Caco-2 (cell line): ENCODE results near the gene LIMK2. TPM values are rescaled to one million over a fixed set of nuclear protein-coding genes. Genes with fewer than 3 reads are reported as not detected.
"Not testable (repeated sequence)": the region's sequence is repeated elsewhere in the genome, so short reads cannot be mapped to it uniquely, and the experiment has no call there.

ENCODE experiments used
- BruUV-seq: library from RNA; stranded (reverse); fragments of 400-500 nt; replicated peaks from 2 replicates; lab custom pipeline; 2021; lab: Mats Ljungman, UMichigan
- CTCF ChIA-PET: fragments of 300-600 bp; sonication (Branson Sonifier 250); formaldehyde crosslinking; loops from one replicate; lab custom pipeline; 2022; ENCODE audit warnings: antibody characterized with exemption; lab: Charles Lee
- POLR2A ChIA-PET: fragments of 300-600 bp; sonication (Branson Sonifier 250); formaldehyde crosslinking; loops from one replicate; lab custom pipeline; 2022; ENCODE audit warnings: antibody characterized with exemption; lab: Charles Lee
- DNase-seq, 2 experiments: peaks; one replicate each; pipeline versions ENCODE4 v3.0.0 to v3.0.0-alpha.2; 2020 to 2022
- H3K27me3 ChIP-seq: replicated peaks from 2 replicates; pipeline ENCODE4 v1.6.0; 2011; ENCODE audit warnings: low read length; ENCODE audit not compliant: control insufficient read depth, insufficient read depth
- H3K36me3 ChIP-seq: 2 replicates; pipeline ENCODE4 v1.5.1; 2011; ENCODE audit warnings: low read length; ENCODE audit not compliant: control insufficient read depth, insufficient read depth
- H3K4me1 ChIP-seq: fragments of 250-450 bp; sonication (Bioruptor Pico); 2 replicates; pipeline ENCODE4 v1.5.1; 2020; ENCODE audit warnings: mild to moderate bottlenecking
- H3K4me3 ChIP-seq: 2 replicates; pipeline ENCODE4 v1.5.1; 2011; ENCODE audit warnings: low read depth, mild to moderate bottlenecking, control low read depth, low read length
- H3K9me3 ChIP-seq: fragments of 250-450 bp; sonication (Bioruptor Pico); 2 replicates; pipeline ENCODE4 v1.5.1; 2020; ENCODE audit warnings: mild to moderate bottlenecking, moderate library complexity
- H3K27ac Mint-ChIP-seq: one replicate; pipeline ENCODE4 v1.8.0; 2022; ENCODE audit warnings: mixed read lengths; ENCODE audit not compliant: unreplicated experiment
- H3K27me3 Mint-ChIP-seq: one replicate; pipeline ENCODE4 v1.8.0; 2022; ENCODE audit warnings: mixed read lengths; ENCODE audit not compliant: insufficient read depth, unreplicated experiment
- H3K36me3 Mint-ChIP-seq: one replicate; pipeline ENCODE4 v1.8.0; 2022; ENCODE audit warnings: mild to moderate bottlenecking, mixed read lengths; ENCODE audit not compliant: insufficient read depth, unreplicated experiment
- H3K4me1 Mint-ChIP-seq: one replicate; pipeline ENCODE4 v1.8.0; 2022; ENCODE audit warnings: low read depth, mixed read lengths; ENCODE audit not compliant: unreplicated experiment
- H3K4me3 Mint-ChIP-seq: one replicate; pipeline ENCODE4 v1.8.0; 2022; ENCODE audit warnings: mild to moderate bottlenecking, moderate library complexity, mixed read lengths; ENCODE audit not compliant: unreplicated experiment
- H3K9me3 Mint-ChIP-seq: one replicate; pipeline ENCODE4 v1.8.0; 2022; ENCODE audit warnings: mixed read lengths; ENCODE audit not compliant: unreplicated experiment
- intact Hi-C: fragments of 100-400 bp; cut with micrococcal nuclease; formaldehyde crosslinking; loops from one replicate; pipeline ENCODE4 v1.10.0; 2022; ENCODE audit not compliant: unreplicated experiment
- total RNA-seq: library from RNA; stranded (reverse); gene quantifications from 2 replicates; pipeline ENCODE4 v1.2.3, GENCODE V29; 2022
- TF ChIP-seq, protein P1 (sequence below), 2 experiments: fragments of 200-600 bp in 1 of 2; IDR thresholded peaks; 1 replicate in 1 of 2; 2 replicates in 1 of 2; pipeline versions ENCODE4 v1.5.1 to v1.8.0; 2011 to 2022; ENCODE audit warnings: antibody characterized with exemption in 1 of 2, control low read depth in 1 of 2, inconsistent platforms in 1 of 2, low read depth in 1 of 2, low read length in 1 of 2, mild to moderate bottlenecking in 1 of 2, moderate library complexity in 1 of 2; ENCODE audit not compliant: insufficient read depth in 1 of 2, severe bottlenecking in 1 of 2, unreplicated experiment in 1 of 2

Gene LIMK2
- total RNA-seq, 1 experiment from 2014 or later: 36.3 TPM

DNA sequence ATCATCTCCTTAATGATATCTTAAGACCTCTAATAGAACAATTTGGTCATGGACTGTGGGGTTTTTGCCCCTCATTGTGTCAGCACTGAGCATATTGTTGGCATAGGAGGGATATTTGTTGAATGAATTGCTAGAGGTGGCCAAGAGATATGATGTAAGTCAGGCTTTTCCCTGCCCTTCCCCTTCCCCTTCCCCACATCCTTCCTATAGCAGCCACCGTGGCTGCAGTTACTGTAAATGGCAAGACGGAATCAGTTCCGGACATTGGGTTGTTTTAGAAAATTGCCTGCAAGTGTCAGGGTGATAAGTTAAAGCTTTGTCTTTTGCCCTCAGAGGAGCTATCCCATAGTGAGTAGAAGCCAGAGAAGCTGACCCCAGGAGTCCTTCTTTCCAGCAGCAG, 23.0 kb downstream of the LIMK2 start:
- no peaks in the 10 kb centered on the region for H3K27me3 Mint-ChIP-seq
- H3K4me1 Mint-ChIP-seq: peaks cover 20% of the 10 kb centered on the region
- Histone ChIP-seq H3K27me3 (no peaks in the 10 kb centered on the region), H3K36me3 (no peaks in the 10 kb centered on the region; the same call in 1 of the 2 replicates), H3K9me3 (no peaks in the 10 kb centered on the region), H3K4me3 (no peak overlapping the region), H3K4me1 (peaks cover 35% of the 10 kb centered on the region)
- H3K36me3 Mint-ChIP-seq: peaks cover 12% of the 10 kb centered on the region
- ChIA-PET CTCF (interaction anchor here (1.1 kb wide), 1 partner anchor 38 kb away, joined by 4 read pairs; no protein-coding TSS in a partner anchor), POLR2A (no interaction called here)
- DNase-seq: no peak
- TF ChIP-seq, protein P1, sequence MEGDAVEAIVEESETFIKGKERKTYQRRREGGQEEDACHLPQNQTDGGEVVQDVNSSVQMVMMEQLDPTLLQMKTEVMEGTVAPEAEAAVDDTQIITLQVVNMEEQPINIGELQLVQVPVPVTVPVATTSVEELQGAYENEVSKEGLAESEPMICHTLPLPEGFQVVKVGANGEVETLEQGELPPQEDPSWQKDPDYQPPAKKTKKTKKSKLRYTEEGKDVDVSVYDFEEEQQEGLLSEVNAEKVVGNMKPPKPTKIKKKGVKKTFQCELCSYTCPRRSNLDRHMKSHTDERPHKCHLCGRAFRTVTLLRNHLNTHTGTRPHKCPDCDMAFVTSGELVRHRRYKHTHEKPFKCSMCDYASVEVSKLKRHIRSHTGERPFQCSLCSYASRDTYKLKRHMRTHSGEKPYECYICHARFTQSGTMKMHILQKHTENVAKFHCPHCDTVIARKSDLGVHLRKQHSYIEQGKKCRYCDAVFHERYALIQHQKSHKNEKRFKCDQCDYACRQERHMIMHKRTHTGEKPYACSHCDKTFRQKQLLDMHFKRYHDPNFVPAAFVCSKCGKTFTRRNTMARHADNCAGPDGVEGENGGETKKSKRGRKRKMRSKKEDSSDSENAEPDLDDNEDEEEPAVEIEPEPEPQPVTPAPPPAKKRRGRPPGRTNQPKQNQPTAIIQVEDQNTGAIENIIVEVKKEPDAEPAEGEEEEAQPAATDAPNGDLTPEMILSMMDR (IDR thresholded peaks at IDR 0.05; ENCODE audit: insufficient read depth in 1 of 2, low read depth in 1 of 2, low read length in 1 of 2, severe bottlenecking in 1 of 2, unreplicated experiment in 1 of 2): no peak
- H3K9me3 Mint-ChIP-seq: no peaks in the 10 kb centered on the region
- no peak overlapping the region for H3K27ac Mint-ChIP-seq
- intact Hi-C loops: loop anchor here (10.0 kb wide), 1 partner anchor 270 kb away; the partner anchor contains the start of genes MORC2 and TUG1
- H3K4me3 Mint-ChIP-seq: no peak overlapping the region
- BruUV-seq: no TSS peak

DNA sequence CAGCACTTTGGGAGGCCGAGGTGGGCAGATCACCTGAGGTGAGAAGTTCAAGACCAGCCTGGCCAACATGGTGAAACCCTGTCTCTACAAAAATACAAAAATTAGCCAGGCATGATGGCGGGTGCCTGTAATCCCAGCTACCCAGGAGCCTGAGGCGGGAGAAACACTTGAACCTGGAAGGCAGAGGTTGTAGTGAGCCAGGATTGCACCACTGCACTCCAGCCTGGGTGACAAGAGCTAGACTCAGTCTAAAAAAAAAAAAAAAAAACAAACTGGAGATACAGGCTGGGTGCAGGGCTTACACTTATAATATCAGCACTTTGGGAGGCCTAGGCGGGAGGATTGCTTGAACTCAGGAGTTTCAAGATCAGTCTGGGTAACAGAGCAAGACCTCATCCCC, 23.9 kb downstream of the LIMK2 start:
- H3K9me3 ChIP-seq, H3K27me3 Mint-ChIP-seq, CTCF ChIA-PET, BruUV-seq, H3K27me3 ChIP-seq, H3K4me3 Mint-ChIP-seq, POLR2A ChIA-PET, H3K4me3 ChIP-seq, DNase-seq, H3K27ac Mint-ChIP-seq, H3K36me3 ChIP-seq, H3K9me3 Mint-ChIP-seq: not testable (repeated sequence)
- H3K4me1 Mint-ChIP-seq: peaks cover 15% of the 10 kb centered on the region
- H3K36me3 Mint-ChIP-seq: peaks cover 12% of the 10 kb centered on the region
- intact Hi-C loops: loop anchor here (10.0 kb wide), 1 partner anchor 271 kb away; the partner anchor contains the start of genes MORC2 and TUG1
- H3K4me1 ChIP-seq: peaks cover 37% of the 10 kb centered on the region

DNA sequence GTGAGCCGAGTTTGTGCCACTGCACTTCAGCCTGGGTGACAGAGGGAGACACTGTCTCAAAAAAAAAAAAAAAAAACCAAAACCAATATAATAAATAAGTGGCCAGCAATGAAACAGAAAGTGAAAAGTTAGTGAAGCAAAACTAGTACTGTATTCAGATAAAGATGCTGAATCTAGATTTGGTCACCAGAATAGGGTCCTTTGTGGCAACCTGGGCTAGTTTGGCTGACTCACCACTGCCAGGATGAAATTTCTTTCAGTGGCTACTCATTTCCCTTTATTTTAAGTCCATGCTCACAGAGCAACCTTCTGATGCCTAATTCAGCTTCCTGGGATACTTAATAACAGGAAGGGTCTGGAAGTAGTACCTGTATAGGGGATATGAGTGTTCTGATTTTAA, 26.0 kb downstream of the LIMK2 start:
- no peaks in the 10 kb centered on the region for H3K9me3 Mint-ChIP-seq
- H3K4me1 Mint-ChIP-seq: peaks cover 30% of the 10 kb centered on the region
- H3K4me3 Mint-ChIP-seq: no peak overlapping the region
- intact Hi-C loops: loop anchor here (10.0 kb wide), 1 partner anchor 273 kb away; the partner anchor contains the start of genes MORC2 and TUG1
- Histone ChIP-seq H3K36me3 (no peaks in the 10 kb centered on the region; the same call in 1 of the 2 replicates), H3K27me3 (no peaks in the 10 kb centered on the region), H3K9me3 (no peaks in the 10 kb centered on the region), H3K4me3 (no peak overlapping the region), H3K4me1 (peaks cover 52% of the 10 kb centered on the region)
- DNase-seq: no peak
- peaks cover 18% of the 10 kb centered on the region for H3K36me3 Mint-ChIP-seq
- no peaks in the 10 kb centered on the region for H3K27me3 Mint-ChIP-seq
- ChIA-PET CTCF (no interaction called here), POLR2A (no interaction called here)
- no peak overlapping the region for H3K27ac Mint-ChIP-seq
- no TSS peak for BruUV-seq
- TF ChIP-seq, protein P1 (IDR thresholded peaks at IDR 0.05; ENCODE audit: insufficient read depth in 1 of 2, low read depth in 1 of 2, low read length in 1 of 2, severe bottlenecking in 1 of 2, unreplicated experiment in 1 of 2): no peak
